NCI-H748 treated with DMSO at 0.1 percent for 48 hours (cell line): ENCODE results near the gene URAD.

Experiments used
- DNase-seq: peaks from one replicate; lab custom pipeline; 2025; lab: John Stamatoyannopoulos, UW

URAD gene

DNA sequence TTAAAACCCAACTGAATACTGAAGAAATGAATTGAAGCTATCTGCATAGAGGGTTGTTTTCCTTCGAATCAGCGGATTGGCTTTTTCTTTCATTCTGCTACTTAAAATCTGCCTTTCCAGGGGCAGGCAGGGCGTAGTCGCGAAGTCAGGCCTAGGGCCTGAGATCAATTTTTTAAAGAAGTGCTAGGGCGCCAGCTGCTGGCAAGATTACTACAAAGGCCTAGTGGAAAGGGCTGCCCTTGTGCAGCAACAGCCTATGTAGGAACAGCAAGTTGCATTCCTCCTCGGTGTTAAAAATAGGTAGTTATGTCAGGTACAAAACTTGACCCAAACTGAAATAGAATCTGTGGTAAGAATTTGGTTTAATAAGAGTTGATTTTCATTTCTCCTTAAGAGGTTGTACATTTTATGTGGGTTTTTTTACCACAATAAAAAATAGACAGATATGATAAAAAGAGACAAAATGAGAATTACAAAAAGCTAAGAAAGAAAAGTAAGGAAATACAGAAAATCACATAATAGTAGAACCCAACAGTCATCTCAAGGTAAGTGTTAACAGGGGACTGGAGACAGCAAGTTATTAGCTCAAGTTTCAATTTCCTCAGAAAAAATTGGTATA is 9.5 kb upstream of the URAD start:
- peak; percentile 49 for DNase-seq

DNA sequence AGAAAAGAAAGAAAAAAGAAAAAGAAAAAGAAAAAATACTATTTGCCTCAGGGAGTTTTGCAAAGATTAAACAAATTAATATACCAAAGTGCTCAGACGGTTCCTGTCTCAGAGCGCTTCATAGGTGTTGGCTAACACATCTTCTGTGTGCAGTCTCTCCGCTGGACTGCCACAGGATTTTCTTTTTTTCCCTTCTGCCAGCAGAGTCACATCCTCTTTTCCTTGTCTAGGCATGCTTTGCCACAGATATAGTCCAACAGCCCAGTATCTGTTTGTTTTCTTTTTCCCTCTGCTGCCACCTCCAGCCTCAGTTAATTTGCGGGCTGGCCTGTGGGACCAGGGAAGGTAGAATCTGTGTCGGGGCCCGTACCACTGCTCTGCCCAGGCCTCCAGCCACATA is 3.4 kb upstream of the URAD start:
- DNase-seq, result no peak

DNA sequence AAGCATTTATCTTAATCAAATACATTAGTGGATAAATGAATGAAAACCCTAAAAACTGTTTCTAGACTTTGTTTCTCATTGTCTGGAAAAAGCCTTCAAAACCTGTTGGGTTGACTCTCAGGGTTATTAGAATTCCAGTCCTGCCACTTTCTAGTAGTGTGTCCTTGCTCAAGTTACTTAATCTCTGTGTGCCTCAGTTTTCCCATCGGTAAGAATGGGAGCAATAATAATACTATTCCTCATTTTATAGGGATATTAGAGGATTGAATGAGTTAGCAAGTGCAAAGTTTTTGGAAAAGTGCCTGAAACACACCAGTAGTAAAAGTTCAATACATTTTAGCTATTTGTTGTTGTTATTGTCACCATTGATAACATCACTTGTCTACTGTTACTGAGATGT is 2.9 kb downstream of the URAD start:
- DNase-seq, result no peak

DNA sequence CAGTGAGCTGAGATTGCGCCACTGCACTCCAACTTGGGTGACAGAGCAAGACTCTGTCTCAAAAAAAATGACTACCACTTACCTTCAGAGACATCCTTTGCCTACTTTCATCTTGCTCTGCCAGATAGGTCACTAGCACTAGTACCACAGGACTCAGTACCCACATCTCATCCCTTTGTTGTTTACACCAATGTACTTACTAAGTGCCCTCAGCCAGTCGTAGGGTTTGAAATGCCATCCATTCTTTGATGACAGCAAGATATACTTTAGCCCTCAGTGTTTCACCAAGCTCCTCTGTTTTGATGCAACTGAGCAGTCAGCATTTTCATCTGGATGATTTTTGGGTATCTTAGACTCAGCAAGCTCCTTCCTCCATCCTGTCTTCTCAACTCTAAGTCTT is 6.1 kb downstream of the URAD start:
- DNase-seq, result no peak

DNA sequence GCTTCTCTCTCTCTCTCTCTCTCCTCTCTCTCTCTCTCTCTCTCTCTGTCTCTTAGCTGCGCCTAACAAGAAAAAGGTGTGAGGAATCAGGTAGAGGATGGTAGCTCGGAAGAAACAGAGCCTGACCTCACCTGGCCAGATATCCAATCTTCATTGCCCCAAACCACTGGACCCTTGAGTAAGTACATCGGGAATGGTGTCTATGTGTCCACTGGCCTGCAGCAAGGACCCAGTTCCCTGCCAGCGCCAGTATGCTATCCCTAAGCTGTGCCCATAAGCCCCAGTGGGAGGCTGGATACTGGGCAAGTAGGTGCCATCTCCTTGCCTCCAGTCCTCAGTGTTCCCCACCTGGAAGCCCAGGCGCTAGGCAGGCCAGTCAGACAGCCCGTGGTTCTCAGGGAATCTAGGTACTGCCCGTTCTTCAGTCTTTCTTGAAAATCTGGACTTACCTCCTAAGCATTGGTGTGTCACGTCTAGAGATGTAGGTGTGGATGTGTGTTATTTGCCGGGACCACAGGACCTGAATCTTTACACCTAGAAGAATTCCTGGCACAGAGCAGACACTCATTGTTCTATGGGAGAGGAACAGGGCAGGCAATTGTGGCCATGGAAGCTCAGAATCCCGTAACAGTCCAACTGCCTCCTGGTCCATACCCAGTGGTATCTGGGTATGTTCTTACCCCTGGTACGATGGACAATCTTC is 7.3 kb downstream of the URAD start:
- no peak for DNase-seq

DNA sequence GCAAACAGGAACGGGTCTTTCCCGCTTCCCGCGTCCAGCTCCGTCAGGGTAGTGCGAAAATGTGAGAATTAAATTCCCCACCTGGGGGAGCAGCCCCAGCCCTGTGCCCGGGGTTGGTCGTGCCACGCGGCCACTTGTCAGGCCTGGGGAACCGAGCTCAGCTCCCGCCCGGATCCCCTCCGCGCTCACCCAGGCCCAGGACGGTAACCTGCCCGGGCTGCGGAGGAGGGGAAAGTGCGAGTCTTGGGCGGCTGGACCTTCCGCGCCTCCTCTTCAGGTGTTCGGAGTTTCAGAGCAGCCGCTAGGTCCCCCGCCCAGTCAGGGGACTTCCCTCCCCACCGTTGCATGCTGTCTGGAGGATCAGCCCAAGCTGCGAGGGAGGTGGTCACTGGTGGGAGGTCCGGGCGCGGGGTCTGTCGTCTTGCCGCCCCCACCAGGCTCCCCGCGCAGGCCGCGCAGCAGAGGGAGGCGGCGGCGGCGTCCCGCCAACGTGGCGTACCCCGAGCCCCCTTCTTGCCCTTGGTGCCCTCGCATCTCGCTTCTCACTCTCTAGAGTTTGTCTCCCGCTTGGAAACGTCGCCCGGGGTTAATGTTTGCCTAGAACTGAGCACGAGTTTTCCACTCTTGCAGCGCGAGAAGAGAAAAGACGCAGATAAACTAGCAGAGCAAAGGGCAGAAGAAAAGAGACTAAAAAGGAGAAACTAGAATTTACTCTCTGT is 8.1 kb downstream of the URAD start:
- no peak for DNase-seq

DNA sequence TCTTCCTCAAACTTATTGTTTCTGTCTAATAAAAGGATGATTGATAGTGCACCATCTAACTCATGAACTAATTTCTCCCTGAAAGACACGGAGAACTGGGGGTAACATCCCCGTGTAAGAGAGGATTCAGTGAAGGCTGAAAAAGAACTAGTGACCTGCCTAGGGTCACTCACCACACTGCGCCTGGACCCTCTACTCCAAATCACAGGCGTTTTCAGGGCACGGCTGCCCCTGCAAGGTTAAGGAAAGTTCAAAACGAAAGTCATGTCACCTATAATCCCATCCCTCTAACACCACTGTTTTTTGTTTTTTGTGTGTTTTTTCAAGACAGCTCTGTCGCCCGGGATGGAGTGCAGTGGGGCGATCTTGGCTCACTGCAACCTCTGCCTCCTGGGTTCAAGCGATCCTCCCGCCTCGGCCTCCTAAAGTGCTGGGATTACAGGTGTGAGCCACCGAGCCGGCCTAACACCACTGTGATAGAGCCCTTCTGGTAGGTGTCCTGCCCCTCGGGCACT is 8.7 kb downstream of the URAD start:
- no peak for DNase-seq

DNA sequence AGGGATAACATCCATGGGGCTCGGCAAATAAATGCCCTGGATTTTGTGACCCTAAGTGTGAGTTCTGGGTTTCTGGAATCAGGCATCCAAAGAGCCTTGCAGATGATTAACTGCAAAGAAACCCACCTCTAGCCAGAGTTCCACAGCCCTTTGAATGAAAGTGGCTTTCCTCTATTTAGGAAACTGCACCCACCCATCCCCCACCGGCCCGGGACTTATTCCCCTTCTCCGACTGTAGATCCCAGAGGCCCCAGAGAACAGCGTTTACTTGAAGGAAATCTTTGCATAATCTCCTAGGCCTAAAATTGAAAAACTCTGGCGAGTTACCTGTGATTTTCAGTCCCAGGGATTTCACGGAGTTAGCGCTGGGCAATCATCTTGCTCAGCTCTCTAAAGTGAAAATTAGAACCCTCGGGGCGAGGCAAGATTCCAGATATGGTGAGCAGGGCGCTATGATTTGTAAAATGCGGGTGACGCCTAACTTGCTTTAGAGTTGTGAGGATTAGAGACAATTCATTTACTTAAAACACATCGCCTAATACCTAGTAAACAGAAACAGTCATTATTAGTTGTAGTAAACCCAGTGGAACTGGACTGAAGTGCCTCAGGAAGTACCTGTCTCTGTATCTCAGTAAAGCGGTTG is 9.4 kb downstream of the URAD start:
- DNase-seq, result no peak

DNA sequence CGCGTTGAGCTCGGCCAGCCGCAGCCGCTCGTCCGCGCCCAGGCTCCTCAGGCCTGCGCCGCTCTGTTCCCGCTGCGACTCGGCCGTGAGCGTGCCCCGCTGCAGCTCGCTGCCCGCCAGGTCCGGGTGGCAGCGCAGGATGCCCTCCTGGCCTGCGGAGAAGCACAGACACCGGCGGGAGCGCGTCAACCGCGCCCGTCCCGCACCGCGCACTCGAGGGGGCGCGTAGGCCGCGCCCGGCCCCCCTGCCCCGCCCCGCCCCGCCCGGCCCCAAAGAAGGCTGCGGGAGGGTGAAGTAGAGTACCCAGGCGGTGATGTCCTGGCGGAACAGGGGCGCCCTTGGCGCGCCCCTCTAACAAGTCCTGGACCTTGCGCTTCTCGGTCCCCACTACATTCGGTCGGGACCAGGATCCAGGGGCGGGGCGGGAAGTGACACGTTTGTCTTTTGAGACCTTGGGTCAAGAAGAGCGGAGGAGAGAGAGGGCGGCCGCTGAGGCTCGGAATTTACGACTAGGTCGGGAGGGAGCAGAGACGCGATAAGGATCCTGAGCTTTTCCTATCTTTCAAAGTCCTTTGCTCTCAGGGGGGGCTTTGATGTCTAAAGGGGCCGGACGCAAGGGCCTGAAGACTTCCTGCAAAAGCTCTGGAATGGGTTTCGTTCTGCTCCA is 10.1 kb downstream of the URAD start:
- no peak for DNase-seq

DNA sequence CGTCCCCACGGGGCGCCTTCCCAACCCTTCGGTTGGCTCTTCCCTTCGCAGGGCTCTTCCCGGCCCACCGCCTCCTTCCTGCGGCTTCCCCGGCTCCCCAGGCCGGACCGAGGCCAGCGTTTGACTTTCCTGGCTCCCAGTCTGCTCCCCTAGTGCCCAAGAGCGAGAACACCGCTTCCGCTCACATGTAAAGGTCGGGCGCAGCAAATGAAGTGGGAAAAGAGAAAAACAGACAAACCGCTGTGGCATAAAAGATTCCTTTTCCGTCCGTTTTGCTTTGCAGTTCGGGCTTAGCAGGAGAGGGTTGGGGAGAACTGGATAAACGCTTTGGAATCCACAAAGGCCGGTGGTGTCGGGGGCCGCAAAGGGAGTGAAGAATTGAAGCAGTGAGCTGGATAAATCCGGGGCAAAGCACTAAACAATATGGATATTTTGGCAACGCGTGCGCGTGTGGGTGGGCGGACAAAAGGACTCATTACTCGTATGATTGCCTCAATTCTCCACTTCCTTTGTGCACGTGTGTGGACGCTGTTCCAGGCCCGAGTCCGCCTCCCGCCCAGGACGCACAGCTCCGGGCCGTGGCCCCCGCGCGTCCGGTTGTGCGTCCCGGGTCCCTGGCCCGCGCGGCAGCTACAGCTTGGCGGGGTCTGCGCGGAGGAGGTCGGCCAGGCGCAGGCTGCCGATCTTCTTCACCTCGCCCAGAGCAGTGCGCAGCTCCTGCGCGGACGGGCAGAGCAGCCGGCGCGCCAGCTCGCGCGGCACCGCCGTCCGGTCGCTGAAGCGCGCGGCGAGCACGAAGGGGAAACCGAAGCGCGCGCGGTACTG is 10.8 kb downstream of the URAD start:
- DNase-seq, result no peak

DNA sequence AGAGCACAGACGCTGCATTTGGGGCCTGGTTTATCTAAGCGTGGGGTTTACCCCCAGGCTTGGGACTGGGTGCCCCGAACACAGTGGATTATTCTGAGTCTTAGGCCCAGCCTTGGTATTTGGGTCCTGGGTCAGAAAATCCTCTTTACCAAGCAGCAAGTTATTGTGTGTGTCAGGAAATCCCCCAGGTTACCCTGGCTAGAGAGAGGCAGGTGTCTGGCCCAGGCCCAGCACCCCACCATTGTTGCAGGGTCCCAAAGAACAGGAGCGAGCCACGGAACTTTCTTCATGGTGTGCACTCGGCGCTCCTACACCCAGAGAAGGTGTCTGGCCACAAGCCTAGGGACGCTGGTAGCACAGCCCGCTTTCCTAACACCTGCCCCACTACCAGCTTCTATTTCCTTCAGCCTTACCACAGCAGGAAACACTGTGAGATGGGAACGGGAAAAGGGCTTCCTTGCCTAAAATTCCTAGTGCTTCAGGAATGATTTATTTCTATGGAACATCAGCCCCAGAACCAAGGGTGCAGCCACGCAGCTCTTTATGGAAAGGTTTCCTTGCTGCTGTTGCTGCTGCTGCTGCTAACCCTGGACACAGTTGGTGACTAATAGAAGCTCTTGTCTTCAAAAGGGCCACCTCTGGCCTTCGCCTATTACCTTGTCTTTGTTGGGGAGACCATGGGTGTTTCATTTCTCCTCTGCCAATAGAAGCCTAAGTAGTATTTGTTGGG is 12.0 kb downstream of the URAD start:
- no peak for DNase-seq

DNA sequence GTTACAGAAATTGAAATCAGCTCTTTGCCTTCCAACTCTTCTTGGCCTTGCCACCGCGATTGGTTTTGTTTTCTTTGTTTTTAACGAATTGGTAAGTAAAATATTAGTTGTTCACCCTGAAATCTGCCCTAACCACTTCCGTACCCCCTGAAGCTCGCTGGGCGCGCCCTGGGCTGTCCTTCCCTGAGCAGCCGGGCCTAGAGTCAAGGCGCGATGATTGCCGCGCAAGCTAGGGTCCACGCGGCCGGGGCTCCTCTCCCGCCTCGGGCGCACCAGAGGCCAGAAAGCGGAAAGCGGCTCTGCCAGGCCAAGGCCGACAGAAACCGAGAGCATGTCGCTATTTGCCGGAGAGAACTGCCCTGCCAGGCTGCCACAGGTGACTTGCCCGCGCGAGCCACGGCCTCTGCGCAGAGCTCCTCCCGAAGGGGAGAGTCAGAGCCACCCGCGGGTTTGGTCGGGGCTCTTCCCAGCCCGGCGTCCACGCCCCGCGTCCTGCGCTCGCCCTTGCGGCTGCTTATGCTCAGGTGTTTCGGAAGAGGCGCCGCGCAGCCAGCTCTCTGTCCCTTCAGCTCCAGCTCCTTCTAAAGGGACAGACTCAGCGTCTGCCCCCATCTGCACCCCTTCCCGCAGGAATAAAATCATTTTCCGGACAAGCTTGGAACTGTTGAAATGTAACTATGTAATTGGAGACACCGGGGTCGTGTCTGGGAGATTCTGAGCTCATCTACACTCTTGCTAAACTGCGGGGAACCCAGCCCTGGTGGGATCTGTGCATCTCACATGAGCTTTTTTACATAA is 12.7 kb downstream of the URAD start:
- no peak for DNase-seq

DNA sequence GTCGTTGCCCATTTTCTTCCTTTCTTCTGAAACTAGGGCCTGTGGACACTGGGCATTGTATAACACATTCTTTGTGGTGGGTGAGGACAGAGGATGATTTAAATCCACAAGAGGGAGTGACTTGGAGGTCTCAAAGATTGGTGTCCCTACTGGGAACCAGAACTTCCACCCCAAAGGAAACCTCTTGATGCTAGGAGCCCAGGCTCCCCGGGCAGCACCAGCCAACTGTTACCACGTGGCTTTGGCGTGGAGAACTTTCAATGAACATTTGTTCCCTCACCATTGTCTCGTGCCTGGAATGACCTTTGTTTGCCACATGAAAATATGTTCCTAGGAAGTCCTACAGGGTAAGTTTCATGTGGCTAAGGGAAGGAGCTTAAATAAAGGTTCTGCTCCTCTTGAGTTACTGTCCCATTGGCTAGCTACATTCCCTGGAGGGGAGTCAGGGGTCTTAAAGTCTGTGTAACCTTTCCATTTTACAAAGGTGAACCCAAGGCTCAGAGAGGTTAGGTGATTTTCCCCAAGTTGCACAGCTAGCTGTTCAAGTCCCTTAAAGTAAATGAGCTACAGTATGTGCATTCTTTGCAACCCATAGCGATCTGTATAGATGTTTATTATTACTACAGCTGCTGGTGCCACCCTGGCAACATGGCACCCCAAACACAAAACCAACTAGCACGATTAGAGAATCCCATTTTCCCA is 14.4 kb downstream of the URAD start:
- DNase-seq, result no peak

DNA sequence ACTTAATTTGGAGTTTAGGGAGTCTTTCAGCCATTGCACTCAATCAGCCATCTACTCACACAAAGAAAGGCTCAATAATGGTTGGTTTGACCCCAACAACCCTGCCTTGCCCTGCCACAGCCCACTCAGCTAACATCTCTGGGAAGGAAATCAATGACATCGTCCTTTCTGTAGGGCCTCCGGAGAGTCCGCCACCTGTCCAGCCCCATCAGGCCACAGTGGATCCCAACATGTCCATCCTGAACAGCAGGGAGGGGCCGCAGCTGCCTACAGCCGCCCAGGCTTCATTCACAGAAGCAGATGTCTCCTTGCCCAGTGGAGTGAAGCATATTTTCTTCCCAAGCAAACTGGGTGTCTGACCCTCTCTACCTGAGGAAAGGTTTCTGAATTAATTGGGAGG is 15.2 kb downstream of the URAD start:
- DNase-seq, result no peak

DNA sequence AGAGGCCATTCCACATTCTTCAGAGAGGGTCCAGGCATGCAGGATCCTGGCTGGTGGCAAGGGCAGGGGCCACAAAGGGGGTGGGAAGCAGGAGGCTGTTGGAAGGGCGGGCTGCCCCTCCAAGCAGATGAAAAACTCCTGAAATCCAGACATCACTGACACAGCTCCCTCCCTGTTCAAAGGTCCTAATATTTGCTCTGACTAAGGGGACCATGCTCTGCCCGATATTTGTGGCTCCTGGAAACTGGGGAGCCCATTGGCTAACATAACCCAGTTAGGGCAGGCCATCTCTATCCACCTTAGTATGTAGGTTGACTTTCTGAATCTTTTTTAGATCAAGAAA is 16.0 kb downstream of the URAD start:
- DNase-seq, result no peak

DNA sequence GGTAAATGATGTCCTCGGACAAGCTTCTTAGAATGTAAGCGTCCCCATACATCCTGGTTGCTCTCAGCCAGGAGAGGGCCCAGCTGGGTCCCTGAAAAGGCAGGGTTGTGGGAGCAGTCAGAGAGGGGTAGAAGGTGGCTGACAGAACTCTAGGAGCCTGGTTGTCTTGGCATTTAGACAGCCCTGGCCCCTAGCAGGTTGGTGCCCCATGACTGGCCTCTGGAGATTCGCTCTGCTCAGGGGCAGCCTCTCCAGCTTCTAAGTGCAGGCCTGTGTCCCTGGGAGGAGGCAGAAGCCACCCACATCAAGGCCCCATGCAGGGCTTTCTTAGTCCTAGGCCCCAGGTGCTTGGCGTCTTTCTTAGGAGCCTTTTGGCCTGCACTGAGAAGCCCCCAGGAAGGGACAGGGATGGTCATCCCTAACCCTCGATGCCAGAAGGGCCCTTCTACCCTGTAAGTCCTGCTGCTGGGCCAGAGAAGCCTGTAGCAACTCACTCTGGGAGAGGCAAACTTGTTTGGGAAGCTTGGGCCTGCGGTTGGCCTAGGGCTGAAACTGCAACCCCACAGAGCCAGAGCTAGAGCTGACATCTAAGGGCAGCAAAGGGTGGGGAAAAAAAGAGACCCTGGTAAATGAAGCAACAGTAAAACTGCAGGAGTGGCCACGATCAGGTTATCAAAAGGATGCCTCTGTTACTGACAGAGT is 16.6 kb downstream of the URAD start:
- DNase-seq, result no peak

DNA sequence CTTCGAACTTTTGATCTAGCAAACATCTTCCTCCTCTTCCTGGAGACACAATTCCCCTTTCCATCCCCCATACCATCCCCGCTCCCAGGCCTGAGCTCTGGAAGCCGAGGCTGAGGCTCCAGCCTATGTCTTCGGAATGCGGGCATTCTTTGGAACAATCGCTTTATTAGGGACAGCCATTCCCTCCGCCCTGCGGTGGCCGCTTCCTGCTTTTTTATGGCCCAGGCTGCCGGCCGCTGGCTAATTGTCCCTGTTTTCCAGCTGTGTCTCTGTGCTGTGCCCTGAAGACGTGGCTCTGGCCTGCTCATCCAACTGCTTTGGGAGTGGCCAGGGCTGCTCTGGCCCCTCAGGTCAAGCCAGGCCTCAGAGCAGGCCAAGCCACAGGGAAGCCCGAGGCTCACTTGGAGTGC is 17.3 kb downstream of the URAD start:
- DNase-seq, result no peak

DNA sequence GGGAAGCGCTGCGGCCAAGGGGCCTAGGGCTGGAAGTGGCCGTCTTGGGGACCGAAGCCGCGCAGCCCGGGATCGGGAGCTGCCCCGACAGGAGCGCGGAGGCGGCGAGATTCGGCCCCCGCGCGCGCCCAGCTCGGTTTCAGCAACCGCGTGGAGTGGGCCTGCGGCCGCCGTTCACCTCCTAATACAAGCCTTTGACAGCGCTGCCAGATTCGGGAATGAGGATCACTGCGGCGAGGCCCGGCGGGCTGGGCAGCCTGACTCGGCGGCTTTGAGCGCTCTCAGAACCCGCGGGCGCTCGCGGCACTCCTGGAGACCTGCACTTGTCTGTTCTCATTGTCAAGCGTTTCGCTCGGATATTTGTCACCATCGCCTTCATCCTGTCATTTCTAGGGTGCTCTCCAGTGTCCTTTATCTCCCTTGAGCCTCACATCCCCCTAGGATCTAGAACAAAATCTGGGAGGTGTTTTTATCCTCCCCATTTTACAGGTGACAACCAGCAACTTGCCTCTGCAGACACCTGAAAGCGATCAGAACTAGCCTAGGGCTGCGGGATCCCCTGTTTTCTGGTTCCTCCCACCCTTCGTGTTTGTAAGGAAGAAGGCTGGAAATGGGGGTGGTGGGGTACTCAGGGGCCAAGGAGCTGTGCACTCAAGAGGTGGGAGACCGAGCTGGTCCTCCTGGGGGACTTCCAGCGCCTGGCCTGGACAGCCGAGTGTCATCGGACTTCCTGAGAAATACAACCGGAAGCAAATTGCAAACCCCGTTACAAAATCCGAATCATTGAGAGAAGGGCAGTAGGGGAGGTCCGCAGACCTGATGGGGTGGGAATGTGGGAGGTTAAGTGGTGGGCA is 17.9 kb downstream of the URAD start:
- DNase-seq, result no peak
